Measurements from ENCODE around the gene DGAT2. TPM values are rescaled to one million over a fixed set of nuclear protein-coding genes. Genes with fewer than 3 reads are reported as not detected.
A peak's percentile ranks its signal among the peaks of the same experiment; 100 is the strongest.

DGAT2 gene
- total RNA-seq, 1 donor from 2014 or later, result 26.2 TPM

GRCh38 chr11:75760710-75761493 lies 7.7 kb upstream of the DGAT2 start:
- TF ChIP-seq CTCF (IDR thresholded peaks at IDR 0.05), result no peak
- no peaks in the 10 kb centered on the region for H3K9me3 ChIP-seq
- H3K4me1 ChIP-seq, result no peaks in the 10 kb centered on the region
- H3K27ac ChIP-seq, result no peak overlapping the region
- H3K4me3 ChIP-seq, result no peak overlapping the region
- H3K36me3 ChIP-seq, result no peaks in the 10 kb centered on the region
- DNase-seq (ENCODE audit: low spot score in 2 of 2), result no peak
- intact Hi-C loops (cut with DNase I), result loop anchor here (10.0 kb wide), 1 partner anchor 216 kb away; no protein-coding TSS in a partner anchor
- H3K27me3 ChIP-seq, result no peaks in the 10 kb centered on the region

GRCh38 chr11:75762158-75762557 lies 6.4 kb upstream of the DGAT2 start:
- intact Hi-C loops (cut with DNase I), result loop anchor here (10.0 kb wide), 1 partner anchor 217 kb away; no protein-coding TSS in a partner anchor
- DNase-seq (ENCODE audit: low spot score in 2 of 2), result peak in 1 of 2 donors; percentile 45
- no peak overlapping the region for H3K27ac ChIP-seq
- no peaks in the 10 kb centered on the region for H3K36me3 ChIP-seq
- no peaks in the 10 kb centered on the region for H3K27me3 ChIP-seq
- no peaks in the 10 kb centered on the region for H3K4me1 ChIP-seq
- H3K4me3 ChIP-seq, result no peak overlapping the region
- H3K9me3 ChIP-seq, result no peaks in the 10 kb centered on the region
- TF ChIP-seq CTCF (IDR thresholded peaks at IDR 0.05), result no peak

GRCh38 chr11:75762885-75763284 lies 5.7 kb upstream of the DGAT2 start:
- peak in 1 of 2 donors; percentile 39 for DNase-seq (ENCODE audit: low spot score in 2 of 2)
- no peak overlapping the region for H3K27ac ChIP-seq
- H3K4me3 ChIP-seq, result no peak overlapping the region
- H3K36me3 ChIP-seq, result no peaks in the 10 kb centered on the region
- H3K27me3 ChIP-seq, result no peaks in the 10 kb centered on the region
- peaks cover 2 to 5% of the 10 kb centered on the region in 2 donors for H3K4me1 ChIP-seq
- TF ChIP-seq CTCF (IDR thresholded peaks at IDR 0.05), result no peak
- intact Hi-C loops (cut with DNase I), result loop anchor here (10.0 kb wide), 1 partner anchor 218 kb away; no protein-coding TSS in a partner anchor
- H3K9me3 ChIP-seq, result no peaks in the 10 kb centered on the region

- no peaks in the 10 kb centered on the region for H3K36me3 ChIP-seq
- no peaks in the 10 kb centered on the region for H3K9me3 ChIP-seq
- H3K27ac ChIP-seq, result no peak overlapping the region
- peaks cover 8 to 9% of the 10 kb centered on the region in 2 donors for H3K4me1 ChIP-seq
- intact Hi-C loops (cut with DNase I), result loop anchor here (10.0 kb wide), 1 partner anchor 219 kb away; no protein-coding TSS in a partner anchor
- H3K4me3 ChIP-seq, result no peak overlapping the region
- DNase-seq (ENCODE audit: low spot score in 2 of 2), result no peak
- H3K27me3 ChIP-seq, result no peaks in the 10 kb centered on the region
- no peak for TF ChIP-seq CTCF (IDR thresholded peaks at IDR 0.05)
Observed at GRCh38 chr11:75763846-75764245, 4.7 kb upstream of the DGAT2 start.

- Histone ChIP-seq H3K36me3 (no peaks in the 10 kb centered on the region), H3K27me3 (no peaks in the 10 kb centered on the region), H3K4me1 (peaks cover 9 to 13% of the 10 kb centered on the region in 2 donors), H3K27ac (no peak overlapping the region), H3K9me3 (no peaks in the 10 kb centered on the region), H3K4me3 (no peak overlapping the region)
- intact Hi-C loops (cut with DNase I), result loop anchor here (5.0 to 10.0 kb wide), 2 partner anchors 58 to 220 kb away; no protein-coding TSS in a partner anchor
- TF ChIP-seq CTCF (IDR thresholded peaks at IDR 0.05), result no peak
- no peak for DNase-seq (ENCODE audit: low spot score in 2 of 2)
Observed at GRCh38 chr11:75765116-75765515, 3.5 kb upstream of the DGAT2 start.
